22Rv1 (cell line): Measurements from ENCODE around the gene DCTN2.

Source experiments
- CTCF ChIP-seq: fragments of 450-650 bp; IDR thresholded peaks from 2 replicates; pipeline ENCODE4 v1.5.1; 2017; ENCODE audit warnings: mild to moderate bottlenecking
- ZFX ChIP-seq: fragments of 450-650 bp; IDR thresholded peaks from 2 replicates; pipeline ENCODE4 v1.6.1; 2017; ENCODE audit warnings: antibody characterized with exemption, borderline replicate concordance

- TF ChIP-seq CTCF (no peak), ZFX (no peak)
Observed at GRCh38 chr12:57579677-57580465, 32.9 kb upstream of the DCTN2 start.
